ENCODE data around the gene KCNK1.

The KCNK1 gene

DNA sequence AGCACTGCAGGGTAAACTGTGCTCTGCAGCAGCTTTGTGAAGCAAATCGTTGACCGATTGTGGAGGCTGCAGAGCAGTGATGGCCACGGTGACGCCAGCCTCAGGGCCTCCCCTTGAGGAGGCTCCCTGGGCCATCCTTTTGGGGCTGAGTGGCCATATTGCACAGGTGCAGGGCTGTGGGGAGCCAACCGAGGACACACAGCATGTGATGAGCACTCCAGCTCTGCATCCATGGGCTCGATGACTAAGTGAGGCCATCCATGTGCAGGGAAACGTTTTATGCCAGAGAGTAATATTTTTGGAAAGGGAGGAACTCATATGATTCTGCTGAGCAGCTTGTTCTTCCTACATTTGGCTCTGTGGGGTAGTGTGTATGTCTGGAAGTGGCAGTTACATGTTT lies 24.6 kb downstream of the KCNK1 start:
- DNase-seq (ENCODE audit: low read depth), result no peak

DNA sequence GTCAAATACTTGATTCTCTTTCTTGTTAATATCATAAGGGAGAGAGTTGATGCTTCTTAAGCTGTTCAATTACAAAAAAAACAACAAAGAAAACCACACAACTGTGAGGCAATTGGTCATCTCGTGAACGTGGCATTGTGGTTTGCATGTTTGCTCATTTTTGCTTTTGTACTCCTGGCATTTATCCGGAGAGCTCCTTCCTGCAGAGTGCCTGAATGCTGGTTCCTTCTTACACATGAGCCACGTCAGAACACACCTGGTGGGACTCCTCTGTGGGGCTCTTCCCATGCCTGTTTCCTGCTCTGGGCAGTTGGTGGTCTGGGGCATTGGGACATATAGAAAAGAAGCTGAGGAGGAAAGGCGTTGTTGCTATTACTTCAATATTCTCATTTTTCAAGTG lies 25.7 kb downstream of the KCNK1 start:
- DNase-seq (ENCODE audit: low read depth), result no peak

DNA sequence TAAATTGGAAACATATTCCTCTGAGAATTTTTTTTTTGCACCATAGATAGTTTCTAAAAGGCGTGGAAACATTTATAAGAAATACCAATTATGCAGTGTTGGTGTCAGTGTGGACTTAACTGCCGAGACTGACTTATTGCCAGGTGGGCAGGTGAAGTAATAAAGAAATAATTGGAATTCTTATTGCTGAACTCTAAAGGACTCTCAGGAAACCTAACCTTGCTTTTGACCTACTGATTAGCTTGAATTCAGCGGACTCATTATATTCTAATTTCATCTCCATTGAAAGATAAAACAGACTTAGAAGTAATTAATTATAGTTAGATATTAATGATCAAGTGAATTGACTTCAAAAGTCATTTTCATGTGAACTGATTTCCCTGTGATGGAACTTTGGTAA lies 26.3 kb downstream of the KCNK1 start:
- DNase-seq (ENCODE audit: low read depth), result no peak

GRCh38 chr1:233641029-233641428 lies 27.1 kb downstream of the KCNK1 start:
- DNase-seq (ENCODE audit: low read depth), result no peak

DNA sequence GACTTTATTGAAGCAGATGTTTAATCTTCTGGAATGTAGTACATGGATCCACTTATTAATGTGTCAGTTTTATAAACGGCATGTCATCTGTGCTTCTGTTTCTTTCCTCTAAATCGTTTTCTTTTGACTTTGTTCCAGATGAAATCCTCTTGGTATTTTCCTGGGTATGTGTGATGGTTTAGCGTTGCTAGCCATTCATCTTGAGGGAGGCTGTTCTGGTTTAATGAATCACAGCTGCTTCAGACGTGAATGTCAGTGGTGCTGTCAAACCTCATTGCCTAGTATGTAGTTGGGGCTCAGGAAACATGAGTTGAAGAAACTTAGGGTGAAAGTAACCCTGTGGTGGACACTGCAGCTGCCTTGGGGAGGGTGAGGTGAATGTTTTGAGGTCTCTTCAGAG lies 33.2 kb downstream of the KCNK1 start:
- no peak for DNase-seq (ENCODE audit: low read depth)

GRCh38 chr1:233647636-233648035 lies 33.7 kb downstream of the KCNK1 start:
- no peak for DNase-seq (ENCODE audit: low read depth)

- no peak for DNase-seq (ENCODE audit: low read depth)
Observed at GRCh38 chr1:233651061-233651460, 37.2 kb downstream of the KCNK1 start.

- DNase-seq (ENCODE audit: low read depth), result no peak
Observed at GRCh38 chr1:233651563-233652233, 37.8 kb downstream of the KCNK1 start.

GRCh38 chr1:233652526-233652925 lies 38.6 kb downstream of the KCNK1 start:
- DNase-seq (ENCODE audit: low read depth), result no peak

DNA sequence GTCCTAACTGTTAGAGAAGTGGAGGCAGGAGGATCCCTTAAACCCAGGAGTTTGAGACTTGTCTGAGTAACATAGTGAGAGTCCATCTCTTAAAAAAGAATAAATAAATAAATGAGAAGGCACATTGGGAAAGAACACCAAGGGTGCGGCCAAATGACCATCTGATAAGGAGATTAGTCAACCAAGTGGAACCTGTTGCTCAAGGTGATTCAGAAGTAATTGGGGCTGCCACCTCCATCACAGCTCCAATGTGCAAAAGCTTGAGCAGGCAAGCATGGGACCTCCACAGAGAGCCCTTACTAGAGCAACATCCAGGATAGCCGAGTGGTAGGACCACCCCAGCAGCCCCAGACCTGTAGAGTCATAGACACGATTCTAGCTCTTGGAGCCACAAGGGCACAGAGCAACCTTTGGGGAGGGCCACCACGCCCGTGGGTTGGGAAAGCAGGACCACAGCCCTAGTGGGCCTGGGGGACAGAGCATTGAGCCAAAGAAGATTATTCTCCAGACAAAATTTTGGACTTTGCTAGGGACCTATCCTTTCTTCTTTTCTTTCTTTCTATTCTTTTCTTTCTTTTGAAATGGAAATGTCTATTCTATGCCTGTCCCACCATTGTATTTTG lies 40.9 kb downstream of the KCNK1 start:
- DNase-seq (ENCODE audit: low read depth), result no peak

DNA sequence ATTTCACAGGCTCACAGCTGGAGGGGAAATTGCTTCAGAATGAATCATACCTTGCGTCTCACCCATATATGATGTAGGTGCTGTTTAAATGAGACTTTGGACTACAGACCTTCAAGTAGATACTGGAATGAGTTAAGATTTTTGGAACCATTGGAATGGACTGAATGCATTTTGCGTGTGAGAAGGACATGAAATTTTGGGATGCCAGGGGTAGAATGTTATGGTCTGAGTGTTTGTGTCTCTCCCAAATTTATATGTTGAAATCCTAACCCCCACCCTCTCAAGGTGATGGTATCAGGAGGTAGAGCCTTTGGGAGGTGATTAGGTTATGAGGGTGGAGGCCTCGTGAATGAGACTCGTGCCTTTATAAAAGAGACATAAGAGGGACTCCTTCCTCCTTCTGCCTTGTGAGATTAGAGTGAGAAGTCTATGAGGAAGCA lies 41.4 kb downstream of the KCNK1 start:
- DNase-seq (ENCODE audit: low read depth), result no peak

GRCh38 chr1:233656032-233656635 lies 42.2 kb downstream of the KCNK1 start:
- no peak for DNase-seq (ENCODE audit: low read depth)

- no peak for DNase-seq (ENCODE audit: low read depth)
Observed at GRCh38 chr1:233656687-233657086, 42.8 kb downstream of the KCNK1 start.

- DNase-seq (ENCODE audit: low read depth), result no peak
Observed at GRCh38 chr1:233657466-233657865, 43.6 kb downstream of the KCNK1 start.

- DNase-seq (ENCODE audit: low read depth), result no peak
Observed at GRCh38 chr1:233659495-233659894, 45.6 kb downstream of the KCNK1 start.

DNA sequence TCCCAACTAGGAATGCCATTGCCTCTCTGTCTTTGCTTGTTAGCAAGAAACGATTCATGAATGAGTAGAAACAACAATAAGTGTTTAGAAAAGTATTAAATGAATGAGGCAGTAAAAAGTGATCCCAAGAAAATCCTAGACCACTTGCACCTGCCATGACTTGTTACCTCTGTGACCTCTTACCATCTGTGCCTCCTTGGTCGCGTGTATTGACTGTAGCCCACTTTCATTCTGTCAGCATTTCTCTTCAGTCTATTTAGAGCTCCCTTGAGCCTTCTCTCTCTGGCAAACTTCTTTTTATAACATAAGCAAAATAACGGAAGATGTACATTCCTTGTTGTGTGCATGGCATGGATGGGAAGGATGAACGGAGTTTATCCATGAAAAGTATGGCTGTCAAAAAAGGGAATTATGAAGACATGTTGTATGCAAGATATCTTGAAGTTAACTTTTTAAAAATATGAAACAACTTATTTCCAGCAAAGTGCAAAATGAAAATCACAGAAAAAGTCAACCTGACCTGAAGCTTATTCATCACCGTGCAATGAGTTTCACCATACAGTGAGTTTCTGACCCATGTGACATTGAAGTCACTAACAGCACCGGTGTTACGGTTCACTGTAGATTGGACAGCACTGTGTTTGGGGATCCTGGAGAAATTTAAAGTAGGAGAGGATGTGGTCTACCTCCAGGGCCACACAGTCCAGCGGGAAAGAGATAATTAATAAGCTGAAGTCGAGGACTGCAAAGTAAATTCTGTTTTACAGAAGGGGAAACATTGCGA lies 47.7 kb downstream of the KCNK1 start:
- DNase-seq (ENCODE audit: low read depth), result no peak

DNA sequence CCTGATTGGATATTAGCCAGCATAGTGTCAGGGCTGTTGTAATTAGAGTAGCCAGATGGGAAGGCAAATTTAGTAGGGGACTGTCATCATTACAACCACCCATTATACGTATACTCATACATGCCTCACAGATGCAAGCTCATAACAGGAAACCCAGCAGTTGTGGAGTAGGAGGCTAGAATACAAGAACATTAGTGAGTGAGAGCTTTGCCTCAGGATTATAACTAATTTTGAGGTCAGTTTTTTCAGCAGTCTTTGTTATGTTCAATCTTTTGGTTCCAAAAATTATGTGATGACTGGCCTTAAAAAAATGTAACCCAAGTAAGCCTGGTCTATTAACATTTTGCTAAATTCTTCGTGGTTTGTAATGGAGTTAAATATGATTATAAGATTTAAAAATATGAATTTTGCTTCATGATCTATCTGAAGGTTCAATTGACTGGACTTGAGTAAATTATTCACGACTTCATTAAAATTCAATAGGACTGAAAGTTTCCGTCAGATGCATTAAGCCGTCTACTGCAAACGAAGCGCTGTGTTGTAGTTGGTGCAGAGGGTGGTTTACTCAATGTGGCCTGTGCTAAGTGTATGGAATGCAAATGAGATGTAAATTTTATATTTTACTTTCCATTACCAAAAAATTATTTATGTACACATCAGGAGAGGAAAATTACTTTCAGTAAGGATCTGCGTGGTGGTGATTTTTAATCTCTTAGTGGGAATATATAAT lies 48.8 kb downstream of the KCNK1 start:
- DNase-seq (ENCODE audit: low read depth), result no peak

- no peak for DNase-seq (ENCODE audit: low read depth)
Observed at GRCh38 chr1:233664253-233664652, 50.3 kb downstream of the KCNK1 start.

DNA sequence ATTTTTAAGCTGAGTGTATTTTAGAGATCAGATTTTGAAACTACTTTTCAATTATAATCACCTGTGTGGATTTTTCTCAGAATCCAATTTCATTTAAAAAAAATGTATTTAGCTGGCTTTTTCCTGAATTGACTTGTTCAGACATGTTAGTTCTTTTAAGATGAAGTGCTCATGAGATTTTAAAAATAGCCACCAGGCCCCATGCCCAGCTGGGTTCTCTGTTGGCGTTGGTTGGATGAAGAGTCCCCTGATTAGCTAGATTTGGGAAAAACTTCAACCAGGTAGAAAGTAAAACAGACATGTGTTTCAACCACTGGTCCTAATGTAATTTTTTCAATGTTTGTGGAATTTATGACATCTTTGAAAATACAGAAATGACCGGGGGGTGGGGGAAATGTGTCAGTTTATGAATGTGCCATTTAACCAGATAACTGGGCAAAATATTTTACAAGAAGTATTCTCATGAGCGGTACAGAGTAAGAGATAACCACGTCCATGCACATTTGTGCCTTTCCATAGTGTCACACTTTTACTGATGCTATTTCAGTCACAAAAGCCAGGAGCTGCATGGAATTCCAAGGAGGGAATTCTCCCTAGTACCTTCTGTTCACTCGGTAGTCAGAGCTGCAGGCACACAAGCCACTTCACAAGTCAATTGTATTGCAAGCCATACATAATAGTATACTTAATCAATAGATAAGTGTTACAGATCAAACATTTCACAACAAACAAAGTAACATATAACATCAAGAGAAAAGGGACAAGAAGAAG lies 51.1 kb downstream of the KCNK1 start:
- no peak for DNase-seq (ENCODE audit: low read depth)

GRCh38 chr1:233665575-233666270 lies 51.8 kb downstream of the KCNK1 start:
- no peak for DNase-seq (ENCODE audit: low read depth)

- no peak for DNase-seq (ENCODE audit: low read depth)
Observed at GRCh38 chr1:233667741-233668140, 53.8 kb downstream of the KCNK1 start.
